GM19193 (cell line): ENCODE results near the gene ZNF22.

Experiments used
- POLR2A ChIP-seq: IDR thresholded peaks from 4 replicates; pipeline ENCODE4 v1.6.1; 2011; ENCODE audit not compliant: insufficient read depth, insufficient read length; ENCODE audit errors: extremely low read depth

The ZNF22 gene

DNA sequence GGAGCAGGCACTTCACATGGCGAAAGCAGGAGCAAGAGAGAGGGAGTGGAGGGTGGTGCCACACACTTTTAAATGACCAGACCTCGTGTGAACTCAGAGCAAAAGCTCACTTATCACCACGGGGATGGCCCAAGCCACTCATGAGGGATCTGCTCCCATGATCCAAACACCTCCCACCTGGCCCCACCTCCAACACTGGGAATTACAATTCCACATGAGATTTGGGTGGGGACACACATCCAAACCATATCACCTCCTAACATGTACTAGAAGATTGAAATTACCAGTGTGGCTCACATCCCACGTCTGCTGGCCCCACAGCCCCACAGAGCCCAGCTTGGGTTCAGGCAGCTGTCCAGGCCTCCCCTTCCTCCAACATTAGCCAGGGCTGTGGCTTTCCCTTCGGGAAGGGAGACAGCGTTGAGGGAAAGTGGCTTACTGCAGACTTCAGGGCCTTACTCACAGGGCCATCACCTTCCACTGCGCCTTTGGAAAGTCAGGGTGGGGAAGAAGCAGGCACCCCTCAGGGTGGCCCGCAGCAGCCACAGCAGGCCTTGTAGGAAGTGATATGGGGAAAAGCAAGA lies 29.8 kb upstream of the ZNF22 start:
- TF ChIP-seq POLR2A: no peak

DNA sequence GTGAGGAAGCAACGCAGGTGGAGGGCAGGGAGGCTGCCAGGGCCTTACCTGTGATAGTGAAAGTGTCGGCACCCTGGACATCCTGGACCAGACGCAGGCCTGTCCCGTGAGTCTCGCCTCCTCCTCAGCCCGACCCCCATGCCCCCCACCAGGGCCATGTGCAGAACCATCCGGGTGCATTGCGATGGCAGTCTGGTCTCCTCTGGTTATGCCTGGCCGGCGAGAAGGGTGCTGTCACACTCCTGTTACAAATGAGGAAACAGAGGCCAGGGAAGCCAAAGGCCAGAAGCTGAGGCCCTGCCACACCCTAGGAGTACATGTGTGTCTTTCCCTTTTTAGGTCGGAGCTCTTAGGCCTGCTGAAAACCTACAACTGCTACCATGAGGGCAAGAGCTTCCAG lies 29.3 kb upstream of the ZNF22 start:
- no peak for TF ChIP-seq POLR2A

DNA sequence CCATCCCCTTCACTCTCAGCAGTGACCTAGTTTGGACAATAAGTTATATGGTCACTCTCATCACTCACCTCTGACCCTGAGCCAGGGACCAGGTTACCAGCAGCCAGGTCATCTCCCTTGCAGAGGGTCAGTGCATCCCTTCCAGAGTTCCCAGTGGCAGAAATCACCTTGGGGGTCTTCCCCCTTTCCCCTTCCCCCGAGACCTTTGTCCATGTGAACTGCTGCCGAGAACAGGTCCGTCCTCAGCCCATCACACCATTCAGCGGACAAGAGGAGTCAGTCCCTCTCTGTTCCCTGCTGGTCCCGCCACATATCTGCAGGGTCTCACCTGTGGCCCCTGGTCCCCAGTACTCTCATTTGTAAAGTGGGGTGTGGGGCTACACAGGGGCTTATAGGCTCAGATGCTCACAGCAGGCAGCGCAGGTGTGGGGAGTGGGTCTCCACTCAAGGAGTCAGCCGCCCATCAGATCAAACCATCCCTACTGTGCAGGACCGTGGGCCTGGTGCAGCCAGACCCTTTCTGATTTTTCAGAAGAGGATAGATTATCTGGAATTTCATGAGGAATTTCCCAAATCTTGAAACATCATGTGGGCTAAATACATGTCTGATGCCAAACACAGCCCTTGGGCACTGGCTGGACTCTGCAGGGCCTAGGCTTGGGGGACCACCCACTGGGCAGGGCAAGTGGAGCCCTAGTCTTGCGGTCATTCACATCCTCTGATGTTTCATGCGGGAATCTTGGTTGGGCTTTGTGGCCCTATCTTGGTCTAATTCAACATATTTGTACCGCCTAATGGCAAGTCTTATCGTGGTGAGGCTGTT lies 28.6 kb upstream of the ZNF22 start:
- TF ChIP-seq POLR2A: no peak

DNA sequence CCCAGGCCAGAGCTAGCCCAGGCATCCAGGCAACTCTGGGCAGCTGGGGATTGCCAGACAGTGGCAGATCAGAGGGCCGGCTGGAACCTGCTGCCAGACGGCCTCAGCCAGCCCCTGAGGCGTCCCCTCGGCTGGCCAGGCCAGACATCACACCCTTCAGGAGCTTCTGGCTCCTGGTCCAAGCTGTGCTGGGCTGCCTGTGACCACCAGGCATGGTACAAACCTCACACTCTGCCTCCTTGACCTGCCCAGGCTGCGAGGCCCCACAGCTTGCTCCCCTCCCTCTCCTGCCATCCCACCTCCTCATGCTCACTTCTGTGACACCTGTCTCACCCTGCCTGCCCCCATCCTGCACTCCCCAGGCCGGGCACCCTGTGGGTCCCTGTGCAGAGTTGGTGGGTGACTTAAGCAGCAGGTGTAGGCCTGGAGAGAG lies 27.8 kb upstream of the ZNF22 start:
- no peak for TF ChIP-seq POLR2A

DNA sequence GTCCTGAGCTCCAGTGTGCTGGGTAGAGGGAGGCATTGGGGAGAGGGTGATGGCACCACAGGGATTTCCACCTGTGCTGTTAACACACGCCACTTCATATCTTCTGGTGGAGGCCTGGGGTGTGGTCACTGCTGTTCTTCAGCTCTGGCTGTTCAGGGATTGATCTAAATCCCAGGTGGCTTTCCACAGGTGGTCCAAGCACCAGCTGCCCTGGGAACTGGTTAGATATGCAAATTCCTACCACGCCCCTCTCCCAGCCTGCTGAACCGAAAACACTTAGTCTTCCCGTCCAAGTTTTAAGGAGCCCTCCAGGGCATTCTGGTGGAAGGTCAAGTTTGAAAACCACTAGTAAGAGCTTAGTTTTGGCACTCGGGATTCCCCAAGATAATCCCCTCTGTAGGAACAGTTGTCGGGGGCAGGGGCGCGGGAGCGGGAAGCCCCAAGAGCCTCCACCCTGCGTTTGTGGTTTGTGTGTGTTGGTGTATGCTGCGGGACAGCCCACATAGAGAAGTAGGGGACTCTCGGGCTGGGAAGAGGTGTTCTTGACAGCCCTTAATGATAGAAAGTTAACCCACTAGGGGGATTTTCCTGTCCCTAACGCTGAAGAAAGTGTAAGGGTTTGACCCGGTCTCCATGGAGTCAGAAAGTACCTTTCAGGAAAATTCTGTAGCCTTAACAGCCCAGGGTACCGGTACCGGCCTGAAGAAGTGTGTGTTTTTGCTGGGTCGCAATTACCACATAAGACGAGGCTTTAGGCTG lies 27.2 kb upstream of the ZNF22 start:
- TF ChIP-seq POLR2A: no peak

DNA sequence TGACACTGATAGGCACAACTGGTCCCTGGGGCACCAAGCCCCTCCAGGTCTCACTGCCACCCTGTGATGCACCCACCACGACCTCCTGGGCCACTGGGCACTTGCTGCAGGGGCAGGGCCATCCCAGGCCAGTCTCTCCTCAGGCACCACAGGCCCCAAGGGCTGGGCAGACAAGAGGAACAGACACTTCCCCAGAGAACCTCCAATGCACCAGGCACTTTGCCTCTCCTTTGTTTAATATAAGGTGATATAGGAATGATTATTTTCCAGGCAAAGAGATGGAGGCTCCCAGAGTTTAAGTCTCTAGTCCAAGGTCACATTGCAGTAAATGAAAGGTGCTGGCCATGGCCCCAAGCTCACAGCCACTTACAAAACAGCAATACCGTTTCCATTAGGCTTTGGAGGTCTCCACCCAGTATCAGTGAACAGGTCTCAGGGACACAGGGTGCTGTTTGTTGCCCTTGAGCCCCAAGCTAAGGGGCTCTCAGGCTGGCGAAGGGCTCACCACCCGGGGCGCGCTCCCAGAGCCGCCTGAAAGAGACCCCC lies 26.6 kb upstream of the ZNF22 start:
- no peak for TF ChIP-seq POLR2A

DNA sequence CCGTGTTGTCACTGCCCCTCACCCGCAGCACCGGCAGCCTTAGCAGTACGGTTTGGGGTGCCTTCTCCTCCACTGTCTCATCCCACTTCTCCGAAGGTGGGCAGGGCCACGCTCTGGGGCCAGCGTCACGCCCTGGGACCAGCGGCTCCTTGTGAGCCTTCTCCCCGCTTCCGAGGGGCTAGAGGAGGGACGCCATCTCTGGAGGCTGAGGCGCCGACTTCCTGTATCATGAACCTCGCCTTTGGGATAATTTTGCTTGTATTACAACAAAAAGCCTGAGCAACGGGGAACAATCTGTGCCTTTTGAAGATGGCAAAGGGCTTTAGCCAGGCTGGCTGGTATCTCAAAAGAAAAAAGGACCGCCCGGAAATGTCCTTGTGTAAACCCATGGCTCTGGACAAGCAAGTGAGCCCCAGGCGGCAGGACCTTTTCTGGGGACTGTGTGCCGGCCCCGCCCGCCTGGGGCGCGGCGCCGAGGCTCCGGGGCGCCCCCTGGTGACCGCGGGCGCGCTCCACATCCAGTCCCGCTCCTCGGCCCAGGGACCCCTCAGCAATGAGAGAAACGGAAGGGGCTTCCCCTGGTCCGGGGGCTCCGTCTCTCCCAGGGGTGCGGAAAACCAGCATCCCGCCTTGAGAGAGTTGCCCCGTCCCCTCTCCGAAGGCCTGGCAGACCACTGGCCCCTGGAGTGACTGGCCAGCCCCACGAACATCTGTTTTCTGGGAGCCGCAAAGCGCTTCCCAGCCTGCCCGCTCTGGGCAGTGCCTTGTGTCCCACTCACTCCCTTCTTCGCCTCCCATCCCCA lies 25.9 kb upstream of the ZNF22 start:
- TF ChIP-seq POLR2A: peak; percentile 55

DNA sequence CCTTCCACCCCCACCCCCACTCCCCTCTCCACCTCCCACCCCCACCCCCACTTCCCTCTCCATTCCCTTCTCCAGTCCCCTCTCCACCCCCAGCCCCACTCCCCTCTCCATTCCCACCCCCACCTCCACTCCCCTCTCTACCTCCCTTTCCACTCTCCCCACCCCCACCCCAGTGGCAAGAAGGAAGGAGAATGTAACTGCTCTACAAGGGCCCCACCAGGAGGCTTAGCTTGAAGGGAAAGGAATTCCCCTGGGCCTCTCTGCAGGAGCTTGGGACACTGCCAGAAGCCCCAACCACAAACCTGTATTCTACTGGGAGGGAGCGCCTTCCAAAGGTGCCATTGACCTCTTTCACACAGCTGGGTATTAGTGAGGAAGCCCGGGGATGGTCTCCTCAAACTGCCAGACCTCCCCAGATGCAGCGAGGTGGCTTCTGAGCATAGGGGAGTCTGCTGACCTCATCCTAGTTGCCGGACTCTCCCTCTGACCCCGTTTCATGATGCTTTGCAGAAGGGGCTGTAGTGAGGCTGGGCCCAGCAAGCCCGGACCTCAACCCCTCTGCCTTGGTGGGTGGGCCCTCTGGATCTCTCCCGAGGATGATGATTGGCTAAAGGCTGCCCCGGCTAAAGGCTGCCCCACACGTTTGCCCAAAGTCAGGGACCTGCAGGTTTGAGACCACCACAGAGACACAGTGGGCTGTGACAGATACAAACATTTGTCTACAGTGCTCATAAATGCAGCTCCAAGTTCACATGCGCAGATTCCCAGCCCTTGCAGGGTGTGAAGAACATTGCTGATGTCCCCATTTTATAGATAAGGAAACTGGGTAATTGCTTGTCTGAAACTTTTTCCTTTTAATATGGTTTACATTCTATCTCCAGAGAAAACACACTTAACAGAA lies 25.0 kb upstream of the ZNF22 start:
- no peak for TF ChIP-seq POLR2A

DNA sequence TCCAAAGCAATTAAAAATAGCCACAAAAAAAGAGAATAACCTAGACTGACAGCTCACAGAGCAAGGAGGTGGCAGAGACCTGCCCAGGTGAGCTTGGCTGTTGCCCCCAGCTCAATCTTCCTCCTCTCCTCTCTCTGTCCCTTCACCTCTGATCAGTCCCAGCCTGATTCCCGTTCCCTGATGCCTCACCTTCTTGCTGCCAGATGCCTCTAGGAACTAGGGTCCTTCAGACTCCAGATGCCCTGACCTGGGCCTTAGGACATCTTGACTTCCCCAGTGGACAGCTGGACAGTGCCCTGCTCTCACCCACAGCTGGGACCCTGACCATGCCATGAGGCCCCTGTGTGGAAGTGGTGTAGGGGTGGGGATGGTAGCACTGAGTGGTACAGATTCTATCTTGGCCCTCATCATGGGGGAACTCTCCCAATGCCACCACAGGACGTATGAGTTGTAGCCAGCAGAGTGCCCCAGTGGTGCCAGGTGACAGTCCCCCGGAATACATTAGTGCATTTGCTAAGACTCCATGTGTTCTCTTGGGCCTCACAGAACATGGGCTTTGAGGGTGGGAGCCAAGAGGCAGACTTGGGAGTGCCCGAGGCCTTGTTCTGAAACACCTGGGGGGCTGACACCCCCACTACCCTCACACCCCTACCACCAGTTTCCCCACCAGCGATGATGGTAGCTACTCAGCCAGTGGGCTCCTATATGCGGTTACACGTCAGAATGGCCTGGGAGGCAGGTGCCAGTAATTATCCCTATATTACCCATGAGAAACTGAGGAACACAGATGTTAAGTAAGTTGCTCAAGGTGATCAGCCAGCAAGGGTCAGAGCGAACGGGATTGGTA lies 24.1 kb upstream of the ZNF22 start:
- TF ChIP-seq POLR2A: no peak

DNA sequence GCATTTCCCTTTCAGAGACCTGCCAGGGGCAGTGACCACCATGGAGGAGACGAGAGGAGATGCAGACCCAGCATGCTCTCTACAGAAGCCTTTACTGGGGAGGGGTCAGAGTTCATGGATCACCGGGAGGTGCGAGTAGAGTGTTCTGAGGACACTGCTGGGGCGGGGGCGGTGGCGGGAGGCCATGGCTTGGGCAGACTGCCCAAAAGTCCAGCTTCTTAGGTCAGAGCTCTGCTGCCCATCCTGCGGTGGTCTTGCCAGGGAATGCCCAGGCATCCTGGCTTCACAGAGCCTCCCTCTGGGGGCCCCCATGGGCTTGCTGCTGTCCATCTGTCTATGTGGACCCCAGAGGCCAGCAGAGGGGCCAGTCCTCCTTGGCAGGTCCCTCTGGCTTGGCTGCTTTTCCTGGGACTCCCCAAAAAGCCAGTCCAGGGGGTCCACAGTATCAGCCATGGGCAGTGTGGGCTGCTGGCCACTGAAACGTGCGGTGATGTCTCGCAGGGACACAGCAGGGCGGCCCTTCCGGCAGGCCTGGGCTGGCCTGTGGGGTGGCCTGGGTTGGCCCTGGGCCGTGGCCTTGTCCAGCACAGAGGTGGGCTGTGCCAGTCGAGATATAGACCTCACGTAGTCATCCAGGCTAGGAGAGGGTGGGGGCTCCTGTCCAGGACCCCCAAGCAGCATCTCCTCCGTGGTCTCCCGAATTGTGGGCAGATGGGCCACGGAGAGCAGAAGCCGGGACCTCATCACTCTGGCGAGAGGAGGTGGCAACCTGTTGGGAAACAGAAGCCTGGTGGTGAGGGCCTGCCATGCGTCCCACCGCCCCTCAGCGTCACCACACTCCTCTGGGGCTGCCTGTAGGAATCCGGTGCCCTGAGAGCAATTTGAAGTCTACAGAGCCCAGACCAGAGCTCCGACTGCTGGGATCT lies 23.2 kb upstream of the ZNF22 start:
- TF ChIP-seq POLR2A: no peak

DNA sequence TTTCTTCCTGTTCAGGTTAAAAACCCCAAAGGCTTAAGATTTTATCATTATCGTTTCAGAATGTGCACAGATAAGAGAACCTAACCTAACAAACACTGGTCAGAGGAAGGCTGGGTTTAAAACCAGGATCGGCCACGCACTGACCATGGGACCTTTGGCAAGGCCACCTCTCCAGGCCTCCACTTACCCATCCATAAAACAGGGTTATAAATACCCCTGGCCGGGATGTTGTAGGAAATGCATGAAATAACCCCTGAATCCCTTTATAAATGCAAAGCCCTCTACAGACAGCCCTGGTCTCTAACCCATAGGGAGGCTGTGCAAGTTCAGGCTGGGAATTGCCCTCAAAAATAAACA lies 22.5 kb upstream of the ZNF22 start:
- TF ChIP-seq POLR2A: no peak

DNA sequence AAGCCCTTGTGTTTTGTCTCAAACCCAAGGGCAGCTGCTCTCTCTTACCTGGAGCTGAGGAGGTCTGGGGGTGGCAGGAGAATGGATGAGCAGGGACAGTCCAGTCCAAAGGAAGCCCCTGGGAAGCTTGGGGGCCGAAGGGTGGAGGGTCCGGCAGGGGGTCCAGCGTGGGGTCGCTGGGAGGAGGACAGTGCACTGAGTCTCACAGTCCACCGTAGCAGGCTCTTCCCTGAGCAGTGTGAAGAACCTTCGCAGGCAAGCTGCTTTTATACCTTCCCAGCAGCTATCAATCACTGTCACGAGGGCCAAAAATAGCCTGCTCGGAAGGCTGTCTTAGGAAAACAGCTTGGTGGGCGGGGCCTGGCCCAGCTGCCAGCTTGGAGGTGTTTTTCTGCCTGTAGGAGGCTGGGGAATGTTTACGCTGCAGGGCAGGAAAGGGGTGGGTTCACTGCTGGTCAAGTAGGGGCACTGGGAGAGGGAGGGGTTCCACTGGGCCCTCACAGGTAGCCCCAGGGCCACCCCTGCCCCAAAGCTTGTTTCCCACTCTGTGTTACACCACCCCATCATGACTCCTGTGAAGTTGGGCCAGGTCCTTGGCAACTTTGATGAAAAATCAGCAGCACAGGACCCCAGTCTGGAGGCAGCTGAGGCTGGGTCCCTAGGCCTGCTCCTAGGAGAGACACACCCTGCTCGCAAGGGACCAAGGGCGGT lies 22.0 kb upstream of the ZNF22 start, which contains the start of gene DEPP1:
Gene DEPP1 (minus strand): TSS at position 240 of the 711 bp plus-strand sequence. CDS start 779 bp downstream, outside the sequence.
- TF ChIP-seq POLR2A: peak; percentile 89
